GM19397 (cell line): Measurements from ENCODE around the gene RREB1.

ENCODE experiments used
- ATAC-seq: cut with Tn5 transposase; IDR thresholded peaks from one replicate; pipeline ENCODE4 v1.9.1; 2021; ENCODE audit warnings: mild to moderate bottlenecking, moderate library complexity; ENCODE audit not compliant: unreplicated experiment

The RREB1 gene

GRCh38 chr6:7282097-7282906, 174.5 kb downstream of the RREB1 start:
- no peak for ATAC-seq

GRCh38 chr6:7283676-7284075, 175.9 kb downstream of the RREB1 start:
- ATAC-seq: no peak

GRCh38 chr6:7285416-7285815, 177.7 kb downstream of the RREB1 start:
- ATAC-seq: no peak

- ATAC-seq: no peak
These were observed 182.3 kb downstream of the RREB1 start for GRCh38 chr6:7290079-7290478.

- no peak for ATAC-seq
These were observed 185.0 kb downstream of the RREB1 start for GRCh38 chr6:7292596-7293255.

- no peak for ATAC-seq
These were observed 188.2 kb downstream of the RREB1 start for GRCh38 chr6:7295916-7296315.

- ATAC-seq: no peak
These were observed 188.8 kb downstream of the RREB1 start for GRCh38 chr6:7296602-7297001.

GRCh38 chr6:7298113-7298512, 190.4 kb downstream of the RREB1 start:
- ATAC-seq: no peak

- ATAC-seq: no peak
These were observed 193.2 kb downstream of the RREB1 start for GRCh38 chr6:7300926-7301325.
